ENCODE data around the gene FGA.

GRCh38 chr4:154578919-154579318, 11.6 kb downstream of the FGA start:
- TF ChIP-seq CTCF (IDR thresholded peaks at IDR 0.05; ENCODE audit: low read length) (no peak), EZH2phosphoT487 (IDR thresholded peaks at IDR 0.05; ENCODE audit: low read length) (no peak), EZH2 (optimal IDR thresholded peaks at IDR 0.05; ENCODE audit: low read depth, low read length) (no peak)

All from MM.1S (cell line).